Stimulated activated naive CD8-positive, alpha-beta T cell treated with anti-CD3 and anti-CD28 coated beads, Interleukin-15, Interleukin-2, amounts not matched to agents 100 U/mL and 50 U/mL, for 24 hours (primary cell): ENCODE measurements around the gene POLG2.
"Not testable (repeated sequence)": the region's sequence is repeated elsewhere in the genome, so short reads cannot be mapped to it uniquely, and the experiment has no call there.

Source experiments
- ATAC-seq: fragments of 150-1000 bp; cut with Tn5 transposase; one replicate; pipeline ENCODE4 v1.10.0; 2021
- DNase-seq: peaks from one replicate; pipeline ENCODE4 v3.0.0; 2021

Gene POLG2

GRCh38 chr17:64439521-64439920 is 57.3 kb downstream of the POLG2 start:
- ATAC-seq, DNase-seq: not testable (repeated sequence)

DNA sequence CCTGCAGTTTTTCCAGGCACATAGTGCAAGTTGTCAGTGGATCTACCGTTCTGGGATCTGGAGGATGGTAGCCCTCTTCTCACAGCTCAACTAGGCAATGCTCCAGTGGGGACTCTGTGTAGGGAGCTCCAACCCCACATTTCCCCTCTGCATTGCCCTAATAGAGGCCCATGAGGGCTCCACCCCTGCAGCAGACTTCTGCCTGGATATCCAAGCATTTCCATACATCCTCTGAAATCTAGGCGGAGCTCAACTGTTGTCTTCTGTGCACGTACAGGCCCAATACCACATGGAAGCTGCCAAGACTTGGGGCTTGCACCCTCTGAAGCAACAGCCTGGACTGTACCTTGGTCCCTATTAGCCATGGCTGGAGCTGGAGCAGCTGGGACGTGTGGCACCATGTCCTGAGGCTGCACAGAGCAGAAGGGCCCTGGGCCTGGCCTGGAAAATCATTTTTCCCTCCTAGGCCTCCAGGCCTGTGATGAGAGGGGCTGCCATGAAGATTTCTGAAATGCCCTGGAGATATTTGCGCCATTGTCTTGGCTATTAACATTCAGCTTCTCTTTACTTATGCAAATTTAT is 58.8 kb downstream of the POLG2 start:
- ATAC-seq (no peak), DNase-seq (no peak)

- no peak for DNase-seq
- ATAC-seq, result no peak
These were observed 65.3 kb downstream of the POLG2 start for GRCh38 chr17:64431534-64431933.

- ATAC-seq, DNase-seq: not testable (repeated sequence)
These were observed 66.8 kb downstream of the POLG2 start for GRCh38 chr17:64430036-64430435.

- DNase-seq (no peak), ATAC-seq (no peak)
These were observed 68.4 kb downstream of the POLG2 start for GRCh38 chr17:64428406-64428805.
